Stimulated activated CD8-positive, alpha-beta memory T cell treated with anti-CD3 and anti-CD28 coated beads, Interleukin-4, amount 100 ng/mL, for 1 hour (primary cell): Measurements from ENCODE around the gene CIC.

Experiments
- DNase-seq, 2 donors: peaks; one replicate each; pipeline ENCODE4 v3.0.0-alpha.2; 2020; ENCODE audit warnings: low read depth in 2 of 2, low spot score in 1 of 2

CIC gene

GRCh38 chr19:42268704-42269477 is at the start of gene CIC:
CIC (plus strand) TSS chr19:42269252; CDS start chr19:42271784, 2,532 bp downstream.
- DNase-seq: peak; percentile 97

DNA sequence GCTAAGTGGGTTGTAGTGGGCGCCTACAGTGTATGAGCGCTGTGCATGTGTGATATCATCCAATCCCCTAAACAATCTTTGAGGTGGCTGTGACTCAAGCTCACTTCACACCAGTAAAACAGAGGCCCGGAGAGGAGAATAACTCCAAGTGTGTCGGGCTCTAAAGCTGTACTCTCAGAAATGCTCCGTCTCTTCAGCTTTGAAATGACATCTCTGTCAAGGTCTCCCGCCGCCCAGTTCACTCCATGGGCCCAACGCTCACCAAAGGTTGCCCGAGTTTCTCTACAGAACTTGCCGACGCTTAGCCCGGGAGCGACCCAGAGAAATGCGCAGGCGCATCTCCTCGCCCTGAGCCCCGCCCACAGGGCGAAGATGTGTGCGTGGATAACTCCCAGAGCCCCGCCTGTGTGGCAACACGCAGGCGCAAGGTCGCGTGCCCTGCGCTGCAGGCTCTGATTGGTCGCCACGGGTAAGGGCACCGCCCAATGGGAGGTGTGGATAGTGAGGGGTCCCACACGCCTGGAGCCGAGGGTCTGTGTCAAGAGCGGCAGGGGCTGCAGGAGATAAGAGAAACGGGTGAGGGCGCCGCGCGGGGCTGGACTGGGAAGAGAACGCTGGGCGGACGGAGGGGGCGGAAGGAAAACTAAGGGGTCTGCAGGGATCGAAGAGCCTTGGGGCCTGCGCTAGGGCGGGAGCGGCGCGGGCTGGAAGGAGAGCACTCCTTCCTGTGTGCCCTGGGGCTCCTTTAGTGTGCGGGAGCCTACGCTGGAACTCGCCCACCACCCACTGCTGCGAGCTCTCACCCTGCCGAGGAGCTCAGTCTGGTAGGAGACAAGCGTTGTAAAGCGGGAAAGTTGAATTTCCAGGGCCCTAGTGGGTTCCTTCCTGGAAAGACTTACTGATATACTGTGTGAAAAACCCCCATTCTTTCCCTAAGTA is 49.0 kb upstream of the CIC start, which contains the start of gene ZNF526:
Gene ZNF526 (plus strand): TSS at position 501 of the 939 bp plus-strand sequence. CDS start 4,092 bp downstream, outside the sequence.
- peak; percentile 91 to 94 for DNase-seq

- DNase-seq: no peak
Observed at GRCh38 chr19:42220751-42221097, 48.3 kb upstream of the CIC start.

DNA sequence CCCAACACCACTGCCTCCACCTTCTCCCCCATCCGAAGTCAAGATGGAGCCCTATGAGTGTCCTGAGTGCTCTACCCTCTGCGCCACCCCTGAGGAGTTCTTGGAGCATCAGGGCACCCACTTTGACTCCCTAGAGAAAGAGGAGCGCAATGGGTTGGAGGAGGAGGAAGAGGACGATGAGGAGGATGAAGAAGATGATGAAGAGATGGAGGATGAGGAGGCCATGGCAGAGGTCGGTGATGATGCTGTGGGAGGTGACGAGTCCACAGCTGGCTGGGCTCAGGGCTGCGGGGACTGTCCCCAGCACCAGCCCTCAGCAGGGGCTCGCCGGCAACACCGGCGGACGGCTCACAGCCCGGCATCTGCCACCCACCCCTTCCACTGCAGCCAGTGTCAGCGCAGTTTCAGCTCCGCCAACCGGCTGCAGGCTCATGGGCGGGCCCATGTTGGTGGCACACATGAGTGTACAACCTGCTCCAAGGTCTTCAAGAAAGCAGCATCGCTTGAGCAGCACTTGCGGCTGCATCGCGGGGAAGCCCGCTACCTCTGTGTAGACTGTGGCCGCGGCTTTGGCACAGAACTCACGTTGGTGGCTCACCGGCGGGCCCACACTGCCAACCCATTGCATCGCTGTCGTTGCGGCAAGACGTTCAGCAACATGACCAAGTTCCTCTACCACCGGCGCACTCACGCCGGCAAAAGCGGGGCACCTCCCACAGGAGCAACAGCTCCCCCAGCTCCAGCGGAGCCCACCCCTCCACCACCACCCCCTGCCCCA is 43.9 kb upstream of the CIC start:
- DNase-seq: no peak

GRCh38 chr19:42225718-42226292 is 43.2 kb upstream of the CIC start:
- DNase-seq: no peak

GRCh38 chr19:42226886-42227285 is 42.2 kb upstream of the CIC start:
- DNase-seq: no peak

DNA sequence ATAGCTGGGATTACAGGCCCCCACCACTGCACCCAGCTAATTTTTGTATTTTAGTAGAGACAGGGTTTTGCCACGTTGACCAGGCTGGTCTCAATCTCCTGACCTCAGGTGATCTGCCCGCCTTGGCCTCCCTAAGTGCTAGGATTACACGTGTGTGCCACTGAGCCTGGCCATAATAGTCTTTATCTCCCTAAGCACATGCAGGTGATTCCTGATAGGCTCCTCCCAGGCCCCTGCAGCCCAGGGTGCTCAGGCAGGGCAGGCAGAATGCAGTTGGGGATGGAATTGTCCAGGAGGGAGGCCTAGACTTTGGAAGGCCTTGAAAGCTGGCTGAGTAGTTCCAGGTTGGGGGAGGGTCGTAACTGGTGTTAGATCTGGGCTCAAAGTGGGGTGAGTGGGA is 40.4 kb upstream of the CIC start:
- DNase-seq: no peak

GRCh38 chr19:42229301-42229854 is 39.7 kb upstream of the CIC start:
- no peak for DNase-seq

DNA sequence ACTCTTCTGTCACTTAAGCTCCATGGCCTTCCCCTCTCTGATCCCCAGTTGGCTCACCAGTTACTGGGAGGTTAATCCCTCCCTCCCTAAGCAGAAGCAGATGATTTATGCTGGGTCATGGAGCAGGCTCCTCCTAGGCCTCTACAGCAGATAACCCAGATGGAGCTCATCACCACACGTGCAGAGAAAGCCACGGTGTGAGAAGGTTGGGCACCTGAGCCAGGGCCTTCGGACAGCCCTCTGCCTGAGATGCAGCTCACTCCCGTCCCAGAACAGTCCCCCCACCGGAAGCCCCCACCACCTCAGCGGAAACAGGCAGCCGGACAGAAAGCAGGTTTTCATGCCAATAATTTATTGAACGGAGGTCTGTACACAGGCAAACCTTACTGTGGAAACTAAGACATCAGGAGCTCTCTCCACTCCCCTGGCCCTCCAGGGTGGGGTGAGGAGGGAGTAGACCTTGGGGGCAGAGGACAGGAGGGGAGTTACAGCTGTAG is 39.1 kb upstream of the CIC start:
- DNase-seq: no peak

DNA sequence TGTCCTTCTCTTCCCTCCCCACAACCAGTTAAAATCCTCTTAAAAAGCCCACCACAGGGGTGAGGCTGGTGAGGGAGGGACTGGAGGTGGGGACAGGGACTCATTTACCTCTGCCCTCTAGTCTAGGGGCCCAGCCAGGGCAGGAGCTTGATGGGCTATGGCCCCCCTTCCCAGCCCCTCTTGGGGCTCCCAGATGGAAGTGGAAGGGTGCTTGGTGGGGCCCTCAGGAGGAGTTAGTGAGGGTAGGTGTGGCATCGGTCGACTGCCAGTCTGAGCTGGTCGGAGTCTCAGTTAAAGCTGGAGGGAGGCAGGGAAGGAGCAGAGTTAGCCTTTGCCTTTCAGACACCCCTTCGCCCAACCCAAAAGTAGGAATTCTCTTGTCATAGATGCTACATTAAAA is 38.5 kb upstream of the CIC start:
- no peak for DNase-seq

DNA sequence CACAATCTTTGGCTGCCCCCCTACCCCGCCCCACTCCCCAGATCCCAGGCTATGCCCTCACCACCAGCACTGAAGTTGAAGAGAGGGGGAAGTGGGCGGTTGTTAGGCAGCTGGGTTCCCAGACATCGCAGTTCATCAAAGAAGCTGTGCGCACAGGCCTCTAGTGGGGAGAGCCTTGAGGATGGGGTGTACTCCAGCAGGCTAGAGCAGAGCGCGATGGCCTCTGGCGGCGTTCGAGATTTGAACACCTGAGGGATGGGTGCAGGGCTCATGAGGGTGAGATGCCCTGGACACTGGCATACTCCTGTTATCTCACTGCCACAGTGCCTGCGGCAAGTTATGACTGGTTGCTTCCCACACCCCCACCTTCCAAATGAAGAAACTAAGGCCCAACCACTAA is 36.6 kb upstream of the CIC start:
- DNase-seq: no peak

DNA sequence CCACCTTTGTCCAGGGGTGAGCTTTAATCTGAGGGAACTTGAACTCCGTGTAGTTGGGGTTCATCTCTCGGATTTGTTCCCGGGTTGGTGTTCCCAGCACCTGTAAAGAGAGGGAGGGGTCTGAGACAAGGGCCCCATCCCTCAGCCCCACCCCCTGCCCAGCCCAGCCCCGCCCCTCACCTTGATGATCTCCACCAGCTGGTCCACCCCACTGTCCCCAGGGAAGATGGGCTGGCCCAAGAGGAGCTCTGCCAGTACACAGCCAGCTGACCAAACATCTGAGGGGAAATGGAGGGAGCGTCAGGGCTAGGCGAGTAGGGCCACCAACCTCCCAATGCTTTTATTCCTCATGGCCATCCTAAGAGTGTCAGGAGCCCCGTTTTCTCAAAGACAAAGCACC is 35.9 kb upstream of the CIC start:
- no peak for DNase-seq

GRCh38 chr19:42233678-42234292 is 35.3 kb upstream of the CIC start:
- DNase-seq: no peak

GRCh38 chr19:42234364-42234763 is 34.7 kb upstream of the CIC start:
- DNase-seq: no peak

DNA sequence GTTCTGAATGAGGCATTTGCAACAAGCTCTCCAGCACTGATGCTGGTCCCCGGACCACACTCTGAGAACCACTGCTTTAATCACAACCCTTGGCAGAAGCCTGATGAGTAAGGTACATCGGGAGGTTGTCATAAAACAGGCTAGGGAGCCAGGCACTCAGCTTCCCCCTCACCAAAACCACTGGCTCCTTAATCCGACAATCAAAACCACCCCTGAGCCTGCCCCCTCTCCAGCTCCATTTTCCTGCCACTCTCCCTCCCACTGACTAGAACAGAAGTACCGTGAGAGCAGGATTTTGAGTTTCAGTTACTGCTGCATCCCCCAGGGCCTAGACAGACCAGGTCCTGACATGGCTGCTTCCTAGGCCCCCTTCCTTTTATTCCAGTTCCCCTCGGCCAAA is 33.9 kb upstream of the CIC start:
- DNase-seq: no peak

- DNase-seq: no peak
Observed at GRCh38 chr19:42239544-42240220, 29.4 kb upstream of the CIC start.

DNA sequence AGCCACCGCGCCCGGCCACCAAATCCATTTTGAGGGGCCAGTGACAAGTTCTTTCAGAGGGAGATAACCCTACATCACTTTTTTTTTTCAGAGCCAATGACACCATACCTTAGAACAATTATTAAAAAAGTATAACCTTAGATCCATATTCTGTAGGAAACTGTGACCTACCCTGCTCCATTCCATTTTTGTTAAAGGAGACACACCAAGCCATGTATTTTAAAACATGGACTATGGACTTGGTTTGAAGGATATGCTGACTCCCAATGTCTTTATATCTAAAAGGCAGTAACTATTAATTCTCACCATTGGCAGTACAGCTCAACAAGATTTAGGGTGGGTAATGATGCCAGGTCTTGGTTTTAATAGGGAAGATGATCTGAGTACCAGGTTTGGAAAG is 27.8 kb upstream of the CIC start:
- DNase-seq: no peak

DNA sequence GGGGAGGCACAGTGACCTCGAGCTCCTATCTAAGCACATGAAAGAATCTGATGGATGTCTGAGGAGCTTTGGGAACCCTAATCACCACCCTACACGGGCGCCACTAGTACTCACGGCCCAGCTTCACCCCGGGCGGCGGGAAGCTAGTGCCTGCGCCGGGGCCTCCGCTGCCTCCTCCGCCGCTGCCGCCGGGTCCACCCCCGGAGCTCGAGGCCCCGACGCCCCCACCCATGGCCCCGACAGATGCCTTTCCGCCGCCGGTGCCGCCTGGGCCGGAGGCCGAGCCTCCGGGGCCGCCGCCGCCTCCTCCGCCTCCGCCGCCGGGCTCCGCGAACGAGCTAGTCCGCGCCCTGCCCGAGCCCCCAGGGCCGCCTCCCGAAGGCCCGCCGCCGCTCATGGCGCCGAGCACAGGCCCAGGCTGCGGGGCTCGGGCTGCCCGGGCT is 27.0 kb upstream of the CIC start:
- no peak for DNase-seq
